Endothelial cell of umbilical vein (primary cell): ENCODE data around the gene SLC35F3.

Experiments
- EZH2 ChIP-seq: IDR thresholded peaks from 2 replicates; pipeline ENCODE4 v1.6.1; 2012; ENCODE audit warnings: borderline replicate concordance, low read depth, mild to moderate bottlenecking, moderate library complexity, low read length, inconsistent platforms; ENCODE audit not compliant: severe bottlenecking
- FOS ChIP-seq: IDR thresholded peaks from 2 replicates; pipeline ENCODE4 v1.6.1; 2011; ENCODE audit warnings: mild to moderate bottlenecking, low read length, moderate library complexity, borderline replicate concordance; ENCODE audit not compliant: insufficient read depth
- JUN ChIP-seq: IDR thresholded peaks from 2 replicates; pipeline ENCODE4 v1.6.1; 2011; ENCODE audit warnings: borderline replicate concordance, low read depth; ENCODE audit not compliant: insufficient read length, insufficient read depth
- POLR2A ChIP-seq: IDR thresholded peaks from 2 replicates; pipeline ENCODE4 v1.6.1; 2012; ENCODE audit warnings: low read depth, mild to moderate bottlenecking, control low read depth, low read length
- POLR2AphosphoS5 ChIP-seq: IDR thresholded peaks from 2 replicates; pipeline ENCODE4 v1.6.1; 2012; ENCODE audit warnings: low read depth, mild to moderate bottlenecking, control low read depth, low read length, moderate library complexity; ENCODE audit not compliant: insufficient read depth
- TF ChIP-seq, protein P1 (sequence below), 2 donors: IDR thresholded peaks; 1 replicate in 1 of 2; 2 replicates in 1 of 2; pipeline ENCODE4 v1.5.1; 2011; ENCODE audit warnings: low read length in 2 of 2, mild to moderate bottlenecking in 2 of 2, moderate library complexity in 2 of 2, control low read depth in 1 of 2, inconsistent platforms in 1 of 2, low read depth in 1 of 2; ENCODE audit not compliant: insufficient read depth in 1 of 2; ENCODE audit errors: extremely low read depth in 1 of 2
- TF ChIP-seq, protein P2 (sequence below): IDR thresholded peaks from 2 replicates; pipeline ENCODE4 v1.6.1; 2011; ENCODE audit not compliant: insufficient read depth, insufficient read length

DNA sequence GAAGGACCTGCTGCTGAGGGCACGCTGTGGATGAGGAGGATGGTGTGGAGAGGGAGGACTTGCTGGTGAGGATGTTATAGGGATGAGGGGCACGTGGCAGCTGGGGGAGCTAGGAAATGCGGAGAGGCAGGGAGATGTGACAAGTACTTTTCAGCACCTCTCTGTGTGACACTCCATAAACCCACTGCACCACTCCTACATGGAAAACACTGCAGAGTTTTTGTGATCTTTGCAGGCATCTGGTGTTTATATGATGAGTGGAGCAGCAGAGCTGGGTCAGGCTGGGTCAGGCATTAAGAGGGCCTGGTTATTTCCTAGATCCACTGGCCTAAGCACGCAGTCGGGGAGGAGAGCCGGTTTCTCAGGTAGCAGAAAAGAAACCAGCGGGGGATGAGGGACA is 301.5 kb downstream of the SLC35F3 start:
- TF ChIP-seq, protein P1, sequence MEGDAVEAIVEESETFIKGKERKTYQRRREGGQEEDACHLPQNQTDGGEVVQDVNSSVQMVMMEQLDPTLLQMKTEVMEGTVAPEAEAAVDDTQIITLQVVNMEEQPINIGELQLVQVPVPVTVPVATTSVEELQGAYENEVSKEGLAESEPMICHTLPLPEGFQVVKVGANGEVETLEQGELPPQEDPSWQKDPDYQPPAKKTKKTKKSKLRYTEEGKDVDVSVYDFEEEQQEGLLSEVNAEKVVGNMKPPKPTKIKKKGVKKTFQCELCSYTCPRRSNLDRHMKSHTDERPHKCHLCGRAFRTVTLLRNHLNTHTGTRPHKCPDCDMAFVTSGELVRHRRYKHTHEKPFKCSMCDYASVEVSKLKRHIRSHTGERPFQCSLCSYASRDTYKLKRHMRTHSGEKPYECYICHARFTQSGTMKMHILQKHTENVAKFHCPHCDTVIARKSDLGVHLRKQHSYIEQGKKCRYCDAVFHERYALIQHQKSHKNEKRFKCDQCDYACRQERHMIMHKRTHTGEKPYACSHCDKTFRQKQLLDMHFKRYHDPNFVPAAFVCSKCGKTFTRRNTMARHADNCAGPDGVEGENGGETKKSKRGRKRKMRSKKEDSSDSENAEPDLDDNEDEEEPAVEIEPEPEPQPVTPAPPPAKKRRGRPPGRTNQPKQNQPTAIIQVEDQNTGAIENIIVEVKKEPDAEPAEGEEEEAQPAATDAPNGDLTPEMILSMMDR (IDR thresholded peaks at IDR 0.05; ENCODE audit: extremely low read depth in 1 of 2, insufficient read depth in 1 of 2, low read depth in 1 of 2, low read length in 2 of 2) = no peak
- TF ChIP-seq POLR2A (no peak), POLR2AphosphoS5 (no peak), EZH2 (no peak), FOS (no peak), JUN (no peak)
- TF ChIP-seq, protein P2, sequence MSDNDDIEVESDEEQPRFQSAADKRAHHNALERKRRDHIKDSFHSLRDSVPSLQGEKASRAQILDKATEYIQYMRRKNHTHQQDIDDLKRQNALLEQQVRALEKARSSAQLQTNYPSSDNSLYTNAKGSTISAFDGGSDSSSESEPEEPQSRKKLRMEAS = no peak
